ENCODE data around the gene MYRIP. TPM values are rescaled to one million over a fixed set of nuclear protein-coding genes. Genes with fewer than 3 reads are reported as not detected.

MYRIP gene
- total RNA-seq: 0.48 and 0.54 TPM in 2 replicates
- long read RNA-seq, partial matches to known transcripts: 0 of 2 reads
- long read RNA-seq, other reads (novel, unspliced or antisense): 2 of 2 reads

GRCh38 chr3:39809181-39809994 is at the start of gene MYRIP:
Gene MYRIP, plus strand, starts transcription at chr3:39809609. Its CDS starts 91,208 bp downstream, at chr3:39900817.
- peak; percentile 50 for DNase-seq (ENCODE audit: low read depth, low spot score)
- TF ChIP-seq, protein P1, sequence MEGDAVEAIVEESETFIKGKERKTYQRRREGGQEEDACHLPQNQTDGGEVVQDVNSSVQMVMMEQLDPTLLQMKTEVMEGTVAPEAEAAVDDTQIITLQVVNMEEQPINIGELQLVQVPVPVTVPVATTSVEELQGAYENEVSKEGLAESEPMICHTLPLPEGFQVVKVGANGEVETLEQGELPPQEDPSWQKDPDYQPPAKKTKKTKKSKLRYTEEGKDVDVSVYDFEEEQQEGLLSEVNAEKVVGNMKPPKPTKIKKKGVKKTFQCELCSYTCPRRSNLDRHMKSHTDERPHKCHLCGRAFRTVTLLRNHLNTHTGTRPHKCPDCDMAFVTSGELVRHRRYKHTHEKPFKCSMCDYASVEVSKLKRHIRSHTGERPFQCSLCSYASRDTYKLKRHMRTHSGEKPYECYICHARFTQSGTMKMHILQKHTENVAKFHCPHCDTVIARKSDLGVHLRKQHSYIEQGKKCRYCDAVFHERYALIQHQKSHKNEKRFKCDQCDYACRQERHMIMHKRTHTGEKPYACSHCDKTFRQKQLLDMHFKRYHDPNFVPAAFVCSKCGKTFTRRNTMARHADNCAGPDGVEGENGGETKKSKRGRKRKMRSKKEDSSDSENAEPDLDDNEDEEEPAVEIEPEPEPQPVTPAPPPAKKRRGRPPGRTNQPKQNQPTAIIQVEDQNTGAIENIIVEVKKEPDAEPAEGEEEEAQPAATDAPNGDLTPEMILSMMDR (conservative IDR thresholded peaks at IDR 0.05): no peak
- Mint-ChIP-seq H3K4me1 (peaks cover 19% of the 10 kb centered on the region), H3K27ac (ENCODE audit: unreplicated experiment) (peak within 1 kb of the TSS; percentile 79), H3K36me3 (ENCODE audit: low read depth) (no peaks in the 10 kb centered on the region), H3K4me3 (peak within 1 kb of the TSS; percentile 93), H3K27me3 (ENCODE audit: low read depth) (peaks cover 94% of the 10 kb centered on the region), H3K9me3 (no peaks in the 10 kb centered on the region)

GRCh38 chr3:39760325-39760724 is 49.1 kb upstream of the MYRIP start:
- H3K9me3 Mint-ChIP-seq: peaks cover 4% of the 10 kb centered on the region
- no peak overlapping the region for H3K27ac Mint-ChIP-seq (ENCODE audit: unreplicated experiment)
- H3K4me1 Mint-ChIP-seq: no peaks in the 10 kb centered on the region
- peaks cover 5% of the 10 kb centered on the region for H3K27me3 Mint-ChIP-seq (ENCODE audit: low read depth)
- DNase-seq (ENCODE audit: low read depth, low spot score): no peak
- TF ChIP-seq, protein P1 (conservative IDR thresholded peaks at IDR 0.05): no peak
- H3K36me3 Mint-ChIP-seq (ENCODE audit: low read depth): no peaks in the 10 kb centered on the region
- H3K4me3 Mint-ChIP-seq: no peak overlapping the region

DNA sequence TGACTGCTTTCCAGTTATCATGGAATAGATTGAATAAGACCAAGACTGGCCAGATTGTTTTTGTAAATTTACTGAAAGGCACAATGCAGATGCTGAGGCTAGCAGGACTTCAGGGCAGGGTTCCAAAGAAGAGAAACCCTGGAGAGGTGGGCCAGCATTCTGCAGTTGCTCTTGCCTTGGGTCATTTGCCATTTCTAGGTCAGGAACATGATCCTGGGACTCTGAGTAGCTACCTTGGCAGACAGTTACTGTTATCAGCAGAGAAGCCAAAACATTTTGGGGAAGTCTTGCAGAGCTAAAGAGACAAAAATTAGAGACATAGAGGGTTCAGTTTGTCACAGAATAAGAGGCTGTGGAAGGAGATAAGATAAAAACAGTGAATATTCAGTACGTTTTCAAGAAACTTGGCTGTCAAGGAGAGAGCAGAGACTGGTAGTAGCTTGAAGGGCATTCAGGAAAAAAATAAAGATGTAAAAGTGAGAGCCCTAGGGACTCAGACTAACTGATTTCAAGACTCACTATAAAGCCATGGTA is 46.8 kb upstream of the MYRIP start:
- DNase-seq (ENCODE audit: low read depth, low spot score): no peak
- H3K36me3 Mint-ChIP-seq (ENCODE audit: low read depth): no peaks in the 10 kb centered on the region
- no peak overlapping the region for H3K27ac Mint-ChIP-seq (ENCODE audit: unreplicated experiment)
- peaks cover 5% of the 10 kb centered on the region for H3K27me3 Mint-ChIP-seq (ENCODE audit: low read depth)
- TF ChIP-seq, protein P1 (conservative IDR thresholded peaks at IDR 0.05): no peak
- no peak overlapping the region for H3K4me3 Mint-ChIP-seq
- H3K4me1 Mint-ChIP-seq: no peaks in the 10 kb centered on the region
- peaks cover 2% of the 10 kb centered on the region for H3K9me3 Mint-ChIP-seq

GRCh38 chr3:39763390-39763789 is 46.0 kb upstream of the MYRIP start:
- Mint-ChIP-seq H3K27ac (ENCODE audit: unreplicated experiment) (no peak overlapping the region), H3K36me3 (ENCODE audit: low read depth) (no peaks in the 10 kb centered on the region), H3K9me3 (peaks cover 2% of the 10 kb centered on the region), H3K4me3 (no peak overlapping the region), H3K4me1 (no peaks in the 10 kb centered on the region), H3K27me3 (ENCODE audit: low read depth) (peaks cover 5% of the 10 kb centered on the region)
- TF ChIP-seq, protein P1 (conservative IDR thresholded peaks at IDR 0.05): no peak
- DNase-seq (ENCODE audit: low read depth, low spot score): no peak

DNA sequence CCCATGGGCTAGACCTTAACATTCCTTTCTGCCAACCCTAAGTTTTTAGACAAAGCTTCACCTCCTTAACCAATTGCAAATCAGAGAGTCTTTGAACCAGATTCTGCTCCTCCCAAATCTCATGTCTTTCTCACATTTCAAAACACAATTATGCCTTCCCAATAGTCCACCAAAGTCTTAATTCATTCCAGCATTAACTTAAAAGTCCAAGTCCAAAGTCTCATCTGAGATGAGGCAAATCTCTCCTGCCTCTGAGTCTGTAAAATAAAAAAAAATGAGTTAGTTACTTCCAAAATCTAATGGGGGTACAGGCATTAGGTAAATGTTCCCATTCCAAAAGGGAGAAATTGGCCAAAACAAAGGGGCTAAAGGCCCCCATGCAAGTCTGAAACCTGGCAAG is 43.8 kb upstream of the MYRIP start:
- Mint-ChIP-seq H3K27ac (ENCODE audit: unreplicated experiment) (no peak overlapping the region), H3K9me3 (peaks cover 2% of the 10 kb centered on the region), H3K27me3 (ENCODE audit: low read depth) (peaks cover 8% of the 10 kb centered on the region), H3K4me1 (no peaks in the 10 kb centered on the region), H3K4me3 (no peak overlapping the region), H3K36me3 (ENCODE audit: low read depth) (no peaks in the 10 kb centered on the region)
- TF ChIP-seq, protein P1 (conservative IDR thresholded peaks at IDR 0.05): no peak
- no peak for DNase-seq (ENCODE audit: low read depth, low spot score)
